HEK293 (cell line): Measurements from ENCODE around the gene ZDHHC8.

Experiments
- CTCF ChIA-PET: fragments of 350-600 bp; formaldehyde crosslinking; extraction: SDS; loops from one replicate; lab custom pipeline; 2021; ENCODE audit warnings: antibody characterized with exemption; lab: Yijun Ruan, JAX
- POLR2A ChIA-PET: fragments of 300-600 bp; formaldehyde crosslinking; extraction: SDS; loops from one replicate; lab custom pipeline; 2020; ENCODE audit warnings: antibody characterized with exemption, inconsistent platforms; lab: Yijun Ruan, JAX
- H3K27ac ChIP-seq: fragments of 200-500 bp; sonication (Bioruptor generic); 2 replicates; pipeline ENCODE4 v1.5.1; 2014; ENCODE audit warnings: low read depth, low read length, control low read depth, inconsistent platforms; ENCODE audit errors: extremely low read depth
- H3K36me3 ChIP-seq, 2 experiments: fragments of 200-500 bp in 1 of 2; sonication (Bioruptor generic) in 1 of 2; 1 replicate in 1 of 2; 2 replicates in 1 of 2; pipeline ENCODE4 v1.5.1; 2014 to 2017; ENCODE audit warnings: inconsistent platforms in 2 of 2, low read length in 2 of 2; ENCODE audit not compliant: control insufficient read depth in 2 of 2, insufficient read depth in 1 of 2
- H3K4me1 ChIP-seq: fragments of 200-500 bp; sonication (Bioruptor generic); 2 replicates; pipeline ENCODE4 v1.5.1; 2014; ENCODE audit warnings: mild to moderate bottlenecking, low read length, inconsistent platforms; ENCODE audit not compliant: control insufficient read depth, insufficient read depth
- H3K4me3 ChIP-seq: 2 replicates; pipeline ENCODE4 v1.5.1; 2011; ENCODE audit warnings: low read depth, mild to moderate bottlenecking, control low read depth, low read length, moderate library complexity
- H3K9me3 ChIP-seq: fragments of 200-500 bp; sonication (Bioruptor generic); 2 replicates; pipeline ENCODE4 v1.5.1; 2014; ENCODE audit warnings: low read depth, low read length, inconsistent platforms; ENCODE audit not compliant: control insufficient read depth, insufficient read depth
- GFI1B ChIP-seq: fragments of 450-650 bp; formaldehyde crosslinking; IDR thresholded peaks from 2 replicates; pipeline ENCODE4 v1.5.1; 2016; ENCODE audit warnings: missing biosample characterization, missing genetic modification characterization
- GLIS1 ChIP-seq: fragments of 450-650 bp; formaldehyde crosslinking; IDR thresholded peaks from 2 replicates; pipeline ENCODE4 v1.5.1; 2016; ENCODE audit warnings: missing biosample characterization, missing genetic modification characterization
- GLIS2 ChIP-seq: fragments of 450-650 bp; formaldehyde crosslinking; IDR thresholded peaks from 2 replicates; pipeline ENCODE4 v1.5.1; 2016; ENCODE audit warnings: missing biosample characterization, missing genetic modification characterization
- HIC1 ChIP-seq: fragments of 450-650 bp; formaldehyde crosslinking; IDR thresholded peaks from 2 replicates; pipeline ENCODE4 v1.5.1; 2016; ENCODE audit warnings: missing biosample characterization, missing genetic modification characterization
- KLF9 ChIP-seq: fragments of 450-650 bp; formaldehyde crosslinking; IDR thresholded peaks from 2 replicates; pipeline ENCODE4 v1.5.1; 2016; ENCODE audit warnings: missing biosample characterization, missing genetic modification characterization, low read depth
- OVOL3 ChIP-seq: fragments of 450-650 bp; formaldehyde crosslinking; IDR thresholded peaks from 2 replicates; pipeline ENCODE4 v1.5.1; 2016; ENCODE audit warnings: missing biosample characterization, missing genetic modification characterization
- PRDM4 ChIP-seq: fragments of 450-650 bp; formaldehyde crosslinking; IDR thresholded peaks from 2 replicates; pipeline ENCODE4 v1.5.1; 2017; ENCODE audit warnings: missing biosample characterization, missing genetic modification characterization
- RBAK ChIP-seq: fragments of 450-650 bp; formaldehyde crosslinking; IDR thresholded peaks from 2 replicates; pipeline ENCODE4 v1.5.1; 2016; ENCODE audit warnings: missing biosample characterization, missing genetic modification characterization
- WT1 ChIP-seq: fragments of 450-650 bp; formaldehyde crosslinking; IDR thresholded peaks from 2 replicates; pipeline ENCODE4 v1.5.1; 2016; ENCODE audit warnings: missing biosample characterization, missing genetic modification characterization
- YY1 ChIP-seq: fragments of 450-650 bp; formaldehyde crosslinking; IDR thresholded peaks from 2 replicates; pipeline ENCODE4 v1.5.1; 2018; ENCODE audit warnings: missing biosample characterization, missing genetic modification characterization
- ZBTB48 ChIP-seq: fragments of 450-650 bp; formaldehyde crosslinking; IDR thresholded peaks from 2 replicates; pipeline ENCODE4 v1.5.1; 2016; ENCODE audit warnings: missing biosample characterization, missing genetic modification characterization
- ZBTB7A ChIP-seq: fragments of 450-650 bp; formaldehyde crosslinking; IDR thresholded peaks from 2 replicates; pipeline ENCODE4 v1.5.1; 2016; ENCODE audit warnings: low read depth, missing biosample characterization, missing genetic modification characterization
- ZNF112 ChIP-seq: fragments of 450-650 bp; formaldehyde crosslinking; IDR thresholded peaks from 2 replicates; pipeline ENCODE4 v1.5.0; 2017; ENCODE audit warnings: missing biosample characterization, missing genetic modification characterization
- ZNF132 ChIP-seq: fragments of 450-650 bp; formaldehyde crosslinking; IDR thresholded peaks from 2 replicates; pipeline ENCODE4 v1.5.1; 2017; ENCODE audit warnings: missing biosample characterization, missing genetic modification characterization, borderline replicate concordance
- ZNF174 ChIP-seq: fragments of 450-650 bp; formaldehyde crosslinking; IDR thresholded peaks from 2 replicates; pipeline ENCODE4 v1.5.0; 2017; ENCODE audit warnings: missing biosample characterization, mild to moderate bottlenecking, missing genetic modification characterization
- ZNF221 ChIP-seq: fragments of 450-650 bp; formaldehyde crosslinking; IDR thresholded peaks from 2 replicates; pipeline ENCODE4 v1.5.1; 2017; ENCODE audit warnings: missing biosample characterization, missing genetic modification characterization, borderline replicate concordance
- ZNF274 ChIP-seq, 2 experiments: fragments of 200-500 bp in 1 of 2; fragments of 450-650 bp in 1 of 2; sonication (Bioruptor generic) in 1 of 2; formaldehyde crosslinking in 1 of 2; IDR thresholded peaks; 2 replicates each; pipeline versions ENCODE4 v1.5.1 to v1.6.1; 2014 to 2016; ENCODE audit warnings: borderline replicate concordance in 1 of 2, inconsistent platforms in 1 of 2, low read length in 1 of 2, missing biosample characterization in 1 of 2, missing genetic modification characterization in 1 of 2
- ZNF530 ChIP-seq: fragments of 450-650 bp; formaldehyde crosslinking; IDR thresholded peaks from 2 replicates; pipeline ENCODE4 v1.5.1; 2016; ENCODE audit warnings: low read depth, missing biosample characterization, missing genetic modification characterization
- ZNF830 ChIP-seq: fragments of 450-650 bp; IDR thresholded peaks from 2 replicates; pipeline ENCODE4 v1.5.0; 2018; ENCODE audit warnings: missing biosample characterization, missing genetic modification characterization, low read depth, mild to moderate bottlenecking, moderate library complexity
- TF ChIP-seq, protein P1 (sequence below): fragments of 450-650 bp; formaldehyde crosslinking; IDR thresholded peaks from 2 replicates; pipeline ENCODE4 v1.5.1; 2016; ENCODE audit warnings: missing biosample characterization, missing genetic modification characterization
- TF ChIP-seq, protein P2 (sequence below): fragments of 450-650 bp; formaldehyde crosslinking; conservative IDR thresholded peaks from 2 replicates; pipeline ENCODE4 v1.5.1; 2016; ENCODE audit warnings: low read depth, missing biosample characterization, missing genetic modification characterization
- TF ChIP-seq, protein P3 (sequence below): fragments of 450-650 bp; formaldehyde crosslinking; IDR thresholded peaks from 2 replicates; pipeline ENCODE4 v1.5.1; 2017; ENCODE audit warnings: missing biosample characterization, missing genetic modification characterization

ZDHHC8 gene

GRCh38 chr22:20181194-20181883 is 49.7 kb downstream of the ZDHHC8 start:
- no peak for TF ChIP-seq OVOL3 (tag by site-specific recombination)
- no peak for TF ChIP-seq YY1
- TF ChIP-seq RBAK (tag by site-specific recombination) = no peak
- peak; percentile 38; the same call in 1 of the 2 replicates for TF ChIP-seq HIC1
- TF ChIP-seq, protein P1, sequence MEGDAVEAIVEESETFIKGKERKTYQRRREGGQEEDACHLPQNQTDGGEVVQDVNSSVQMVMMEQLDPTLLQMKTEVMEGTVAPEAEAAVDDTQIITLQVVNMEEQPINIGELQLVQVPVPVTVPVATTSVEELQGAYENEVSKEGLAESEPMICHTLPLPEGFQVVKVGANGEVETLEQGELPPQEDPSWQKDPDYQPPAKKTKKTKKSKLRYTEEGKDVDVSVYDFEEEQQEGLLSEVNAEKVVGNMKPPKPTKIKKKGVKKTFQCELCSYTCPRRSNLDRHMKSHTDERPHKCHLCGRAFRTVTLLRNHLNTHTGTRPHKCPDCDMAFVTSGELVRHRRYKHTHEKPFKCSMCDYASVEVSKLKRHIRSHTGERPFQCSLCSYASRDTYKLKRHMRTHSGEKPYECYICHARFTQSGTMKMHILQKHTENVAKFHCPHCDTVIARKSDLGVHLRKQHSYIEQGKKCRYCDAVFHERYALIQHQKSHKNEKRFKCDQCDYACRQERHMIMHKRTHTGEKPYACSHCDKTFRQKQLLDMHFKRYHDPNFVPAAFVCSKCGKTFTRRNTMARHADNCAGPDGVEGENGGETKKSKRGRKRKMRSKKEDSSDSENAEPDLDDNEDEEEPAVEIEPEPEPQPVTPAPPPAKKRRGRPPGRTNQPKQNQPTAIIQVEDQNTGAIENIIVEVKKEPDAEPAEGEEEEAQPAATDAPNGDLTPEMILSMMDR (tag by site-specific recombination) = no peak
- TF ChIP-seq GLIS2 = peak; percentile 36; the same call in 1 of the 2 replicates
- TF ChIP-seq PRDM4 (tag by site-specific recombination) = no peak
- TF ChIP-seq ZNF112 (tag by site-specific recombination) = no peak
- TF ChIP-seq GLIS1 = peak; percentile 67
- Histone ChIP-seq H3K4me1 (no peaks in the 10 kb centered on the region), H3K9me3 (no peaks in the 10 kb centered on the region), H3K4me3 (no peak overlapping the region), H3K27ac (no peak overlapping the region), H3K36me3 (no peaks in the 10 kb centered on the region)
- CTCF ChIA-PET = interaction anchor here (0.6 to 1.0 kb wide), 4 partner anchors 12 to 227 kb away, joined by 3 to 4 read pairs (median 4); no protein-coding TSS in a partner anchor
- POLR2A ChIA-PET = interaction anchor here (0.6 kb wide), 1 partner anchor 9 kb away, joined by 3 read pairs; no protein-coding TSS in a partner anchor

DNA sequence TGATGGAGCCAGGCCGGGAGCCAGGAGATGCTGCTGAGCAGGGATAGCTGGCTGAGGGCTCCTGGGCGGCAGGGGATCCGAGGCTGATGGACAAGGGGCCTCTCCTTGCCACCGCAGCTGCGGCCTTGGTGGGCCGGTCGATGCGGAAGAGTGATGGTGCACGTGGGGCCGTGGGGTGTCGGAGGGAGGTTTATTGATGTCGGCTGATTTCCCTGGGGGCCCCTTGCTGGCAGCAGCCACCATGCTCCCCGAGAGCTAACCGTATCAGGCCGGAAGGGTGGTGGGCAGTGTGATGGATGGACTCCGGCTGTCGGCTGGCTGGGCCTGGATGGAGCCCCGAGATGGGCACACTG is 50.3 kb downstream of the ZDHHC8 start:
- no peak overlapping the region for H3K4me3 ChIP-seq
- H3K9me3 ChIP-seq = no peaks in the 10 kb centered on the region
- H3K4me1 ChIP-seq = no peaks in the 10 kb centered on the region
- H3K36me3 ChIP-seq = no peaks in the 10 kb centered on the region
- H3K27ac ChIP-seq = no peak overlapping the region
- POLR2A ChIA-PET = no interaction called here
- CTCF ChIA-PET = no interaction called here
- no peak for TF ChIP-seq ZNF274 (IDR thresholded peaks at IDR 0.05; ENCODE audit: low read length)
- TF ChIP-seq ZNF274 (tag by site-specific recombination; IDR thresholded peaks at IDR 0.05; ENCODE audit: borderline replicate concordance) = no peak
- no peak for TF ChIP-seq ZNF530 (tag by site-specific recombination)
- TF ChIP-seq ZBTB48 (tag by site-specific recombination) = no peak
- TF ChIP-seq GFI1B (tag by site-specific recombination) = no peak
- no peak for TF ChIP-seq ZNF132 (tag by site-specific recombination)
- TF ChIP-seq ZNF221 (tag by site-specific recombination) = no peak
- TF ChIP-seq ZNF174 = no peak
- TF ChIP-seq, protein P2, sequence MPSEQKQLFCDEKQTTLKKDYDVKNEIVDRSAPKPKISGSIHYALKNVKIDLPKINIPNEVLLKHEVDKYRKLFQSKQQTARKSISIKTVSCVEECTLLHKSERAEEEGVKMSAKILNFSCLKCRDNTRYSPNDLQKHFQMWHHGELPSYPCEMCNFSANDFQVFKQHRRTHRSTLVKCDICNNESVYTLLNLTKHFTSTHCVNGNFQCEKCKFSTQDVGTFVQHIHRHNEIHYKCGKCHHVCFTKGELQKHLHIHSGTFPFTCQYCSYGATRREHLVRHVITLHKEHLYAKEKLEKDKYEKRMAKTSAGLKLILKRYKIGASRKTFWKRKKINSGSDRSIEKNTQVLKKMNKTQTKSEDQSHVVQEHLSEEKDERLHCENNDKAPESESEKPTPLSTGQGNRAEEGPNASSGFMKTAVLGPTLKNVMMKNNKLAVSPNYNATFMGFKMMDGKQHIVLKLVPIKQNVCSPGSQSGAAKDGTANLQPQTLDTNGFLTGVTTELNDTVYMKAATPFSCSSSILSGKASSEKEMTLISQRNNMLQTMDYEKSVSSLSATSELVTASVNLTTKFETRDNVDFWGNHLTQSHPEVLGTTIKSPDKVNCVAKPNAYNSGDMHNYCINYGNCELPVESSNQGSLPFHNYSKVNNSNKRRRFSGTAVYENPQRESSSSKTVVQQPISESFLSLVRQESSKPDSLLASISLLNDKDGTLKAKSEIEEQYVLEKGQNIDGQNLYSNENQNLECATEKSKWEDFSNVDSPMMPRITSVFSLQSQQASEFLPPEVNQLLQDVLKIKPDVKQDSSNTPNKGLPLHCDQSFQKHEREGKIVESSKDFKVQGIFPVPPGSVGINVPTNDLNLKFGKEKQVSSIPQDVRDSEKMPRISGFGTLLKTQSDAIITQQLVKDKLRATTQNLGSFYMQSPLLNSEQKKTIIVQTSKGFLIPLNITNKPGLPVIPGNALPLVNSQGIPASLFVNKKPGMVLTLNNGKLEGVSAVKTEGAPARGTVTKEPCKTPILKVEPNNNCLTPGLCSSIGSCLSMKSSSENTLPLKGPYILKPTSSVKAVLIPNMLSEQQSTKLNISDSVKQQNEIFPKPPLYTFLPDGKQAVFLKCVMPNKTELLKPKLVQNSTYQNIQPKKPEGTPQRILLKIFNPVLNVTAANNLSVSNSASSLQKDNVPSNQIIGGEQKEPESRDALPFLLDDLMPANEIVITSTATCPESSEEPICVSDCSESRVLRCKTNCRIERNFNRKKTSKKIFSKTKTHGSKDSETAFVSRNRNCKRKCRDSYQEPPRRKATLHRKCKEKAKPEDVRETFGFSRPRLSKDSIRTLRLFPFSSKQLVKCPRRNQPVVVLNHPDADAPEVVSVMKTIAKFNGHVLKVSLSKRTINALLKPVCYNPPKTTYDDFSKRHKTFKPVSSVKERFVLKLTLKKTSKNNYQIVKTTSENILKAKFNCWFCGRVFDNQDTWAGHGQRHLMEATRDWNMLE (tag by site-specific recombination) = no peak
- no peak for TF ChIP-seq WT1
- TF ChIP-seq, protein P3, sequence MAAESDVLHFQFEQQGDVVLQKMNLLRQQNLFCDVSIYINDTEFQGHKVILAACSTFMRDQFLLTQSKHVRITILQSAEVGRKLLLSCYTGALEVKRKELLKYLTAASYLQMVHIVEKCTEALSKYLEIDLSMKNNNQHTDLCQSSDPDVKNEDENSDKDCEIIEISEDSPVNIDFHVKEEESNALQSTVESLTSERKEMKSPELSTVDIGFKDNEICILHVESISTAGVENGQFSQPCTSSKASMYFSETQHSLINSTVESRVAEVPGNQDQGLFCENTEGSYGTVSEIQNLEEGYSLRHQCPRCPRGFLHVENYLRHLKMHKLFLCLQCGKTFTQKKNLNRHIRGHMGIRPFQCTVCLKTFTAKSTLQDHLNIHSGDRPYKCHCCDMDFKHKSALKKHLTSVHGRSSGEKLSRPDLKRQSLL (tag by site-specific recombination) = no peak
- no peak for TF ChIP-seq ZNF830 (tag by site-specific recombination)
- no peak for TF ChIP-seq KLF9 (tag by site-specific recombination)
- no peak for TF ChIP-seq ZBTB7A (tag by site-specific recombination)
